GM18526 (cell line): ENCODE data around the gene TEX55.

Source experiments
- POLR2A ChIP-seq: IDR thresholded peaks from 3 replicates; pipeline ENCODE4 v1.6.1; 2011; ENCODE audit not compliant: insufficient read length; ENCODE audit errors: extremely low read depth

Gene TEX55

GRCh38 chr3:119194237-119195150 lies 48.5 kb downstream of the TEX55 start:
- TF ChIP-seq POLR2A: no peak

GRCh38 chr3:119195151-119195476 lies 49.1 kb downstream of the TEX55 start:
- TF ChIP-seq POLR2A: no peak

GRCh38 chr3:119195911-119196310 lies 49.9 kb downstream of the TEX55 start:
- no peak for TF ChIP-seq POLR2A
